G401.6 (cell line): ENCODE results near the gene ZFR2.
"Not testable (repeated sequence)": the region's sequence is repeated elsewhere in the genome, so short reads cannot be mapped to it uniquely, and the experiment has no call there.

Experiments
- FAIRE-seq: peaks from 2 replicates; lab custom pipeline; 2012; peaks lifted over from hg19 to GRCh38; lab: Jason Lieb, UNC

Gene ZFR2

GRCh38 chr19:3770136-3770999 is 98.5 kb downstream of the ZFR2 start:
- FAIRE-seq, result no peak

- no peak for FAIRE-seq
Measured at GRCh38 chr19:3769494-3769893, 99.3 kb downstream of the ZFR2 start.

- FAIRE-seq, result no peak
Measured at GRCh38 chr19:3768748-3769099, 100.1 kb downstream of the ZFR2 start.

- no peak for FAIRE-seq
Measured at GRCh38 chr19:3768015-3768747, 100.7 kb downstream of the ZFR2 start.

- FAIRE-seq, result no peak
Measured at GRCh38 chr19:3767050-3767449, 101.8 kb downstream of the ZFR2 start.

- no peak for FAIRE-seq
Measured at GRCh38 chr19:3766520-3766919, 102.3 kb downstream of the ZFR2 start.

GRCh38 chr19:3765757-3766156 is 103.1 kb downstream of the ZFR2 start:
- not testable (repeated sequence) for FAIRE-seq

GRCh38 chr19:3765121-3765520 is 103.7 kb downstream of the ZFR2 start:
- no peak for FAIRE-seq

- peak; percentile 97 for FAIRE-seq
Measured at GRCh38 chr19:3762501-3763459, 106.1 kb downstream of the ZFR2 start, which contains the start of gene MRPL54. Gene MRPL54 (plus strand): TSS chr19:3762682. CDS start chr19:3762701, 19 bp downstream.

- no peak for FAIRE-seq
Measured at GRCh38 chr19:3762130-3762473, 106.7 kb downstream of the ZFR2 start.

- peak; percentile 90 for FAIRE-seq
Measured at GRCh38 chr19:3761382-3762129, 107.3 kb downstream of the ZFR2 start, which contains the start of gene APBA3. Gene APBA3 (minus strand): TSS chr19:3761692. CDS start chr19:3760264, 1,428 bp downstream.

- FAIRE-seq, result no peak
Measured at GRCh38 chr19:3760871-3761361, 107.9 kb downstream of the ZFR2 start.

GRCh38 chr19:3759482-3760254 is 109.2 kb downstream of the ZFR2 start:
- no peak for FAIRE-seq

- not testable (repeated sequence) for FAIRE-seq
Measured at GRCh38 chr19:3758297-3758696, 110.5 kb downstream of the ZFR2 start.

GRCh38 chr19:3757705-3758104 is 111.1 kb downstream of the ZFR2 start:
- FAIRE-seq, result not testable (repeated sequence)
